Kidney epithelial cell (primary cell): ENCODE results near the gene RPS6KB2. TPM values are rescaled to one million over a fixed set of nuclear protein-coding genes. Genes with fewer than 3 reads are reported as not detected.

Experiments
- DNase-seq: peaks from one replicate; pipeline ENCODE4 v3.0.0-alpha.2; 2010; ENCODE audit warnings: low read depth
- H3K27me3 ChIP-seq: 2 replicates; pipeline ENCODE4 v1.6.0; 2011; ENCODE audit warnings: low read length; ENCODE audit not compliant: control insufficient read depth, insufficient read depth
- H3K36me3 ChIP-seq: 2 replicates; pipeline ENCODE4 v1.5.1; 2011; ENCODE audit warnings: low read length; ENCODE audit not compliant: control insufficient read depth, insufficient read depth
- H3K4me3 ChIP-seq: 2 replicates; pipeline ENCODE4 v1.5.1; 2011; ENCODE audit warnings: low read depth, mild to moderate bottlenecking, control low read depth, low read length
- total RNA-seq: library from RNA; depleted of rRNA; stranded (reverse); fragments of >200 nt; gene quantifications from 2 replicates; pipeline ENCODE4 v1.2.3, GENCODE V29; 2015
- TF ChIP-seq, protein P1 (sequence below): IDR thresholded peaks from 2 replicates; pipeline ENCODE4 v1.5.1; 2011; ENCODE audit warnings: mild to moderate bottlenecking, moderate library complexity, low read length, control low read depth, inconsistent platforms; ENCODE audit not compliant: insufficient read depth, poor library complexity, severe bottlenecking

The RPS6KB2 gene
- total RNA-seq, 1 donor from 2014 or later = 64.6 TPM

GRCh38 chr11:67452141-67452952 lies 24.1 kb downstream of the RPS6KB2 start, which contains the start of gene GPR152:
TSS of gene GPR152 (minus strand) at chr11:67452729. CDS start at chr11:67452724, 5 bp downstream.
- TF ChIP-seq, protein P1, sequence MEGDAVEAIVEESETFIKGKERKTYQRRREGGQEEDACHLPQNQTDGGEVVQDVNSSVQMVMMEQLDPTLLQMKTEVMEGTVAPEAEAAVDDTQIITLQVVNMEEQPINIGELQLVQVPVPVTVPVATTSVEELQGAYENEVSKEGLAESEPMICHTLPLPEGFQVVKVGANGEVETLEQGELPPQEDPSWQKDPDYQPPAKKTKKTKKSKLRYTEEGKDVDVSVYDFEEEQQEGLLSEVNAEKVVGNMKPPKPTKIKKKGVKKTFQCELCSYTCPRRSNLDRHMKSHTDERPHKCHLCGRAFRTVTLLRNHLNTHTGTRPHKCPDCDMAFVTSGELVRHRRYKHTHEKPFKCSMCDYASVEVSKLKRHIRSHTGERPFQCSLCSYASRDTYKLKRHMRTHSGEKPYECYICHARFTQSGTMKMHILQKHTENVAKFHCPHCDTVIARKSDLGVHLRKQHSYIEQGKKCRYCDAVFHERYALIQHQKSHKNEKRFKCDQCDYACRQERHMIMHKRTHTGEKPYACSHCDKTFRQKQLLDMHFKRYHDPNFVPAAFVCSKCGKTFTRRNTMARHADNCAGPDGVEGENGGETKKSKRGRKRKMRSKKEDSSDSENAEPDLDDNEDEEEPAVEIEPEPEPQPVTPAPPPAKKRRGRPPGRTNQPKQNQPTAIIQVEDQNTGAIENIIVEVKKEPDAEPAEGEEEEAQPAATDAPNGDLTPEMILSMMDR = no peak
- Histone ChIP-seq H3K27me3 (peaks cover 4% of the 10 kb centered on the region), H3K4me3 (no peak within 1 kb of the TSS), H3K36me3 (no peaks in the 10 kb centered on the region)
- DNase-seq = no peak

DNA sequence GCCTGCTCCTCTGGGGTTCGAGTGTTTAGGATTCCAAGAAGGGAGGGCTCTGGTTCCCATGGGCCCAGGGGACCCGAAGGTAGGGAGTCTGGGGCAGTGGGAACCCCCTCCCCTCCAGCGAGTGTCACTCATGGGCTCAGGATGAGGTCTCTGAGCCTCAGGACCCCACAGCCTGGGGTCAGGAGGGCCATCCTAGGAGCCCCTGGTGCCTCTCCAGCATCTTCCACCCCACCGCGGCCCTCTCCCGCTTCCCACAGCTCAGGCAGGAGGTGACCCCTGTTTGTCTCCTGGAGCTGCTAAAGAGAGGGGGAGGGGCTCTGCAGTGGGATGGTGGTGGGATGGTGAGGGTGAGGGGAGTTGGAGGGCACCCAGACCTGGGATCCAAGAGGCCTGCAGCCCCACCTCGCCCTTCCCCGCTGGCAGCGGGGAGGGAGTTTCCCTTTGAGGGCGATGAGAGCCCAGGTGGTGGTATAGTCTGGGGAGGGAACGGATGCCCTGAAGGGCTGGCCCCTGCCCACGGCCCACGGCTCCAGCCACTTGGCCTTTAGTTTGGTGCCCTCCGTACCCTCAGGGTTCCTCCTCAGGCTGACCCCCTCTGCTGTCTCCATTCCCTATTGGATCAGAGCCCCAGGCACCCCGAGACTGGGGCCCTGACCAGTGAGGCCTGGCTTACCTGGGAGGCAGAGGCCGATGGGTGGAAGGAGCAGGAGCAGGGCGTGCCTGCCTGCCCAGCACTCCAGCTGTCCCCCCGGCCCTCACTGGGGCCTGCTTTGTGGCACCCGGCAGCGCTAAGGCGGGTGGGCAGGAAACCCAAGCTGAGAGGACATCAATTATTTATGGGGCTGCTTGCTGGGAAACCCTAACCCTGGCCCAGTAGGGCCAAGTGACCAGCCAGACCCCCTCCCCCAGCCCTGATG lies 25.8 kb downstream of the RPS6KB2 start:
- TF ChIP-seq, protein P1 = no peak
- H3K36me3 ChIP-seq = no peaks in the 10 kb centered on the region

GRCh38 chr11:67455054-67455453 lies 26.8 kb downstream of the RPS6KB2 start, which contains the start of gene CABP4:
TSS of gene CABP4 (plus strand) at chr11:67455354. CDS start at chr11:67455424, 70 bp downstream.
- no peak for DNase-seq
- Histone ChIP-seq H3K4me3 (no peak within 1 kb of the TSS), H3K36me3 (no peaks in the 10 kb centered on the region), H3K27me3 (peaks cover 4% of the 10 kb centered on the region)
- TF ChIP-seq, protein P1 = no peak

More for the DNA sequence above, 25.8 kb downstream of the RPS6KB2 start:
- Histone ChIP-seq H3K4me3 (no peak overlapping the region), H3K27me3 (peaks cover 4% of the 10 kb centered on the region)
- no peak for DNase-seq

GRCh38 chr11:67456068-67456705 lies 27.9 kb downstream of the RPS6KB2 start:
- no peak for DNase-seq
- peaks cover 4% of the 10 kb centered on the region for H3K27me3 ChIP-seq
- H3K4me3 ChIP-seq = no peak overlapping the region
- H3K36me3 ChIP-seq = no peaks in the 10 kb centered on the region
- TF ChIP-seq, protein P1 = no peak

DNA sequence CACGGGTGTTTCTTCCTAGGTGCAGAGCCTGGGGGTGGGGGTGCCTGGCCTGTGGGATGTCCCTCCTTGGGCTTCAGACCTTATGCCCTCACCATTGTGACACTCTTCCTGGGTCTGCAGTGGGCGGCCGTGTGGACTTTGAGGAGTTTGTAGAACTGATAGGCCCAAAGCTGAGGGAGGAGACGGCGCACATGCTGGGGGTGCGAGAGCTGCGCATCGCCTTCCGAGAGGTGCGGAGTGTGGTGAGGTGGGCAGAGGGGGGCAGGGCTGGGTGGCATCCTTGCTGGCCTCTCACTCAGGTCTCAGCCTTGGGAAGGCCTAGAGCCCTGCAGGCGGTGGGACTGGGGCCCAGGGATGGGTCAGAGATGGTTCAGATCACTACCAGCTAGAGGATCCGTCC lies 29.2 kb downstream of the RPS6KB2 start:
- Histone ChIP-seq H3K36me3 (no peaks in the 10 kb centered on the region), H3K4me3 (no peak overlapping the region), H3K27me3 (peaks cover 4% of the 10 kb centered on the region)
- TF ChIP-seq, protein P1 = no peak
- no peak for DNase-seq
